ENCODE results near the gene RNPEPL1.

DNA sequence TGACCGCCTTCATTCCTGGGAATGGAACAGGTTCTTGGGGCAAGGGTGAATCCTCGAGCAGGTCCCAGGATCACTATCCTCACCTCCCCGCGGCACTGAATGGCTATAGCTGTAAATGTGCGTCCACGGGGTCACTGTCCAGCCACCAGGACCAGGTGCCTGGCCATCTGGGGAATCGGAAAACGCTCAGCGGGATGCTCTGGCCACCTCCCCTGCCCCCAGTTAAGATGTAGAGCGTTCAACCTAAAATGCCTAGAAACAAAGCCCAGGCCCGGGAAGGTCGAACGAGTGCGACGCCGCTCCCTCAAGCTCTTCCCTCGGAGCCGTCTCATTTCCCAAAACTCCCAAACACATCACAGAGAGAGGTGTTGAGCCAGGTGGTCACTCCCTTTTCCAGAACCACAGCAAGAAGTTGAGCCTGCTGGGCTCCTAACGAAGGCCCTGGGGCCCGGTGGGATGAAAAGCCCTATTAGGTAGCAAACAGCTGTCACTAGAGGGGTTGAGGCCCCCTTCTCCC lies 17.5 kb downstream of the RNPEPL1 start:
- TF ChIP-seq POLR2A (IDR thresholded peaks at IDR 0.05) (no peak), CTCF (IDR thresholded peaks at IDR 0.05) (no peak)

Measured in adrenal gland (tissue), 5 donors.